AG09319 (cell line): ENCODE measurements around the gene KIF13A.
"Not testable (repeated sequence)": the region's sequence is repeated elsewhere in the genome, so short reads cannot be mapped to it uniquely, and the experiment has no call there.

ENCODE experiments used
- DNase-seq: peaks from one replicate; pipeline ENCODE4 v3.0.0-alpha.2; 2010; ENCODE audit warnings: low read depth; ENCODE audit errors: extremely low read depth
- CTCF ChIP-seq: IDR thresholded peaks from 2 replicates; pipeline ENCODE4 v1.5.1; 2011; ENCODE audit warnings: low read depth, mild to moderate bottlenecking, inconsistent platforms, low read length, moderate library complexity

The KIF13A gene

DNA sequence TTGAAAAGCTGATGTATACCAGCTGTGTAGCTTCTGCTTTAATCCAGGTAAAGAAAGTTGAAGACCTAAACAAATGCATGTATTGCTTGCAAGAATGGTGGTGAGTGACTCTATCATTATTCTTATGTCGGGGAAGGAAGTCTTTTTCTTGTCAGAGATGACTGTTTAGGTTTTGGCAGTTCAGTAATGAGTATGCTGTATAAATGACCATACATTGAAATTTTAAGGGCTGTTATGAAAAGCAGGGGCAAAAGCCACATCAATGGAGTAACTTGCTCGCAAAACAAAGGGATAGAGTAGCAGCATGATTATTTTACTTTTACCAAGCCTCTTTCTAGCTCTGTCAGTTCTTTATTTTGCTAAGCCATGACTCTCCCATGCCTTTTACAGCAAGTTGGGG is 224.8 kb downstream of the KIF13A start:
- TF ChIP-seq CTCF = no peak
- DNase-seq = no peak

- no peak for DNase-seq
- TF ChIP-seq CTCF = no peak
Observed at GRCh38 chr6:17758119-17758518, 229.3 kb downstream of the KIF13A start.

GRCh38 chr6:17754254-17754653 is 233.2 kb downstream of the KIF13A start:
- DNase-seq = no peak
- TF ChIP-seq CTCF = no peak

- DNase-seq = not testable (repeated sequence)
Observed at GRCh38 chr6:17745324-17745723, 242.1 kb downstream of the KIF13A start.

DNA sequence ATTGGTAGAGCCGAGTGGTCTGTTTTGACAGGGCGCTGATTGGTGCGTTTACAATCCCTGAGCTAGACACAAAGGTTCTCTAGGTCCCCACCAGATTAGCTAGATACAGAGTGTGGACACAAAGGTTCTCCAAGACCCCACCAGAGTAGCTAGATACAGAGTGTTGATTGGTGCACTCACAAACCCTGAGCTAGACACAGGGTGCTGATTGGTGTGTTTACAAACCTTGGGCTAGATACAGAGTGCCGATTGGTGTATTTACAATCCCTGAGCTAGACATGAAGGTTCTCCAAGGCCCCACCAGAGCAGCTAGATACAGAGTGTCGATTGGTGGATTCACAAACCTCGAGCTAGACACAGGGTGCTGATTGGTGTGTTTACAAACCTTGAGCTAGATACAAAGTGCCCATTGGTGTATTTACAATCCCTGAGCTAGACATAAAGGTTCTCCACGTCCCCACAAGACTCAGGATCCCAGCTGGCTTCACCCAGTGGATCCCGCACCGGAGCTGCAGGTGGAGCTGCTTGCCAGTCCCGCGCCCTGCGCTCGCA is 242.6 kb downstream of the KIF13A start:
- DNase-seq = not testable (repeated sequence)

- TF ChIP-seq CTCF = no peak
- no peak for DNase-seq
Observed at GRCh38 chr6:17744019-17744756, 243.2 kb downstream of the KIF13A start.

GRCh38 chr6:17741507-17741906 is 245.9 kb downstream of the KIF13A start:
- no peak for DNase-seq
- no peak for TF ChIP-seq CTCF

GRCh38 chr6:17740559-17741220 is 246.7 kb downstream of the KIF13A start:
- DNase-seq = no peak

More at GRCh38 chr6:17740559-17741220, 246.7 kb downstream of the KIF13A start:
- no peak for TF ChIP-seq CTCF
